Adrenal gland (tissue), 12 donors: Measurements from ENCODE around the gene PRSS21. TPM values are rescaled to one million over a fixed set of nuclear protein-coding genes. Genes with fewer than 3 reads are reported as not detected.

Source experiments
- DNase-seq, 7 donors: peaks; one replicate each; pipeline ENCODE4 v3.0.0-alpha.2; 2019 to 2020
- H3K27ac ChIP-seq, 5 donors: fragments of 200-600 bp; sonication (generic) in 4 of 5; 1 replicate in 3 of 5; 2 replicates in 2 of 5; pipeline versions ENCODE4 v1.5.1 to v1.8.0; 2016 to 2020; ENCODE audit warnings: mild to moderate bottlenecking in 1 of 5
- H3K27me3 ChIP-seq: fragments of 200-600 bp; 2 replicates; pipeline ENCODE4 v1.8.0; 2021
- H3K36me3 ChIP-seq, 2 donors: fragments of 200-600 bp; replicated peaks in 1 of 2; 1 replicate in 1 of 2; 2 replicates in 1 of 2; pipeline versions ENCODE4 v1.5.1 to v1.8.0; 2018 to 2022
- H3K4me1 ChIP-seq, 2 donors: fragments of 200-600 bp; replicated peaks in 1 of 2; 1 replicate in 1 of 2; 2 replicates in 1 of 2; pipeline versions ENCODE4 v1.5.1 to v1.8.0; 2018 to 2021
- H3K4me3 ChIP-seq, 4 donors: fragments of 200-600 bp; sonication (generic) in 3 of 4; one replicate each; pipeline ENCODE4 v1.5.1; 2016 to 2018
- H3K9me3 ChIP-seq, 3 donors: fragments of 200-600 bp; sonication (generic) in 1 of 3; replicated peaks in 1 of 3; 1 replicate in 2 of 3; 2 replicates in 1 of 3; pipeline versions ENCODE4 v1.5.1 to v1.8.0; 2016 to 2021
- CTCF ChIP-seq, 6 experiments: fragments of 450-650 bp in 4 of 6; fragments of 200-600 bp in 2 of 6; sonication (generic) in 1 of 6; IDR thresholded peaks; 1 replicate in 5 of 6; 2 replicates in 1 of 6; pipeline versions ENCODE4 v1.5.1 to v1.8.0; 2016 to 2021; ENCODE audit warnings: antibody characterized with exemption in 6 of 6, mild to moderate bottlenecking in 2 of 6, moderate library complexity in 1 of 6
- POLR2A ChIP-seq, 2 donors: fragments of 450-650 bp; IDR thresholded peaks; one replicate each; pipeline ENCODE4 v1.6.1; 2017; ENCODE audit warnings: antibody characterized with exemption in 2 of 2, mild to moderate bottlenecking in 2 of 2, moderate library complexity in 1 of 2
- WGBS, 4 donors: extraction: QIAGEN DNeasy Blood & Tissue Kit in 2 of 4; methylation state at CpG; one replicate each; pipeline versions ENCODE4 v1.1.5 to v1.1.7; 2013 to 2017; 5-methylcytosine and 5-hydroxymethylcytosine counted together
- intact Hi-C, 2 donors: fragments of 100-400 bp; cut with DNase I; formaldehyde crosslinking; loops; one replicate each; pipeline versions ENCODE4 v1.14.1 to v1.15.0; 2022 to 2023
- polyA plus RNA-seq, 3 donors: library from polyadenylated mRNA; stranded (reverse); fragments of 200-250 nt in 2 of 3; fragments of 350-450 nt in 1 of 3; fragmentation: Illumina TruSeq in 1 of 3; extraction: RNeasy Lipid Tissue Mini Kit (QIAGEN cat#74804) in 1 of 3; gene quantifications; one replicate each; pipeline ENCODE4 v1.2.3, GENCODE V29; 2013 to 2014
- total RNA-seq, 9 donors: library from RNA; depleted of rRNA in 4 of 9; stranded (reverse); fragments of >200 nt in 4 of 9; fragments of 120-200 nt in 1 of 9; fragmentation: NEBNext Ultra II Directional in 1 of 9; extraction: Animal tissue kit (Norgen Biotek cat#: 25700) in 1 of 9; gene quantifications; one replicate each; pipeline versions ENCODE4 v1.1.0 to v1.2.4, GENCODE V29; 2013 to 2023
- donor health status: healthy with polysubstance abuse.
- donor health status: Bipolar disorder and iron deficiency.
- donor health status: DM: yes; HTN: yes; CAD: no.
- donor health status: DM: no; HTN: no; CAD: no.
- donor health status: DM: no; HTN: no; CAD: no.
- donor health status: DM: yes; HTN: yes; CAD: no.

PRSS21 gene
- total and polyA plus RNA-seq, 12 donors = 0.20 to 2.6 (median 0.85) TPM; not detected in 6

- Histone ChIP-seq H3K27me3 (peaks cover 16% of the 10 kb centered on the region), H3K4me3 (no peak overlapping the region), H3K4me1 (no peaks in the 10 kb centered on the region), H3K9me3 (no peaks in the 10 kb centered on the region), H3K36me3 (no peaks in the 10 kb centered on the region), H3K27ac (no peak overlapping the region)
- DNase-seq = no peak
- intact Hi-C loops = no loop called here
- TF ChIP-seq CTCF (IDR thresholded peaks at IDR 0.05) (no peak), POLR2A (IDR thresholded peaks at IDR 0.05) (no peak)
- 64 to 78% (median 71%) methylated on average over 6 to 8 of the region's 8 CpGs for WGBS, 4 donors
Measured at GRCh38 chr16:2860826-2861567, 44.0 kb downstream of the PRSS21 start.

GRCh38 chr16:2865651-2866050 is 48.6 kb downstream of the PRSS21 start:
- Histone ChIP-seq H3K36me3 (no peaks in the 10 kb centered on the region), H3K27ac (no peak overlapping the region), H3K27me3 (no peaks in the 10 kb centered on the region), H3K4me3 (no peak overlapping the region), H3K4me1 (peaks cover 7% of the 10 kb centered on the region in 2 donors), H3K9me3 (no peaks in the 10 kb centered on the region)
- no peak for DNase-seq
- intact Hi-C loops = no loop called here
- TF ChIP-seq POLR2A (IDR thresholded peaks at IDR 0.05) = no peak
- TF ChIP-seq CTCF (IDR thresholded peaks at IDR 0.05) = no peak
- 65 to 76% (median 70%) methylated on average over 4 of the region's 4 CpGs for WGBS, 4 donors

- 51 to 64% (median 60%) methylated on average over 3 to 4 of the region's 4 CpGs for WGBS, 4 donors
- H3K9me3 ChIP-seq = no peaks in the 10 kb centered on the region
- H3K27me3 ChIP-seq = no peaks in the 10 kb centered on the region
- H3K36me3 ChIP-seq = no peaks in the 10 kb centered on the region
- no peak overlapping the region for H3K4me3 ChIP-seq
- peaks cover 7% of the 10 kb centered on the region in 2 donors for H3K4me1 ChIP-seq
- TF ChIP-seq POLR2A (IDR thresholded peaks at IDR 0.05) (no peak), CTCF (IDR thresholded peaks at IDR 0.05) (no peak)
- no peak for DNase-seq
- intact Hi-C loops = no loop called here
- no peak overlapping the region for H3K27ac ChIP-seq
Measured at GRCh38 chr16:2866431-2866830, 49.4 kb downstream of the PRSS21 start.

- 8 to 20% (median 17%) methylated on average over 8 of the region's 8 CpGs for WGBS, 4 donors
- H3K27me3 ChIP-seq = no peaks in the 10 kb centered on the region
- intact Hi-C loops = no loop called here
- peak in 1 of 7 donors; percentile 67 for DNase-seq
- H3K4me1 ChIP-seq = peaks cover 7% of the 10 kb centered on the region in 2 donors
- TF ChIP-seq POLR2A (IDR thresholded peaks at IDR 0.05) (no peak), CTCF (IDR thresholded peaks at IDR 0.05) (no peak)
- peak overlapping the region in 2 of 4 donors; percentile 48 to 62 for H3K4me3 ChIP-seq
- H3K27ac ChIP-seq = peak overlapping the region; percentile 39 to 97 (median 90)
- no peaks in the 10 kb centered on the region for H3K36me3 ChIP-seq
- no peaks in the 10 kb centered on the region for H3K9me3 ChIP-seq
Measured at GRCh38 chr16:2867661-2867986, 50.6 kb downstream of the PRSS21 start.
